Ascending aorta (tissue), 2 donors: ENCODE data around the gene ARR3. TPM values are rescaled to one million over a fixed set of nuclear protein-coding genes. Genes with fewer than 3 reads are reported as not detected.

ENCODE experiments used
- DNase-seq, 2 donors: peaks; one replicate each; pipeline ENCODE4 v3.0.0-alpha.2; 2019; ENCODE audit warnings: low spot score in 2 of 2
- H3K27ac ChIP-seq, 2 donors: fragments of 200-600 bp; sonication (generic); one replicate each; pipeline ENCODE4 v1.5.1; 2016 to 2017; ENCODE audit warnings: mild to moderate bottlenecking in 1 of 2
- H3K27me3 ChIP-seq: fragments of 200-600 bp; sonication (generic); one replicate; pipeline ENCODE4 v1.5.1; 2017
- H3K36me3 ChIP-seq, 2 donors: fragments of 200-600 bp; sonication (generic); one replicate each; pipeline ENCODE4 v1.5.1; 2016
- H3K4me1 ChIP-seq, 2 donors: fragments of 200-600 bp; sonication (generic); one replicate each; pipeline ENCODE4 v1.5.1; 2016 to 2017; ENCODE audit warnings: mild to moderate bottlenecking in 1 of 2
- H3K4me3 ChIP-seq, 2 donors: fragments of 200-600 bp; sonication (generic); one replicate each; pipeline ENCODE4 v1.5.1; 2016 to 2017; ENCODE audit warnings: mild to moderate bottlenecking in 1 of 2
- H3K9me3 ChIP-seq, 2 donors: fragments of 200-600 bp; sonication (generic); one replicate each; pipeline ENCODE4 v1.5.1; 2016
- CTCF ChIP-seq, 3 experiments: fragments of 200-600 bp in 2 of 3; fragments of 450-650 bp in 1 of 3; sonication (generic) in 2 of 3; IDR thresholded peaks; one replicate each; pipeline ENCODE4 v1.5.1; 2016 to 2019; ENCODE audit warnings: antibody characterized with exemption in 3 of 3, mild to moderate bottlenecking in 1 of 3, moderate library complexity in 1 of 3
- intact Hi-C: fragments of 100-400 bp; cut with DNase I; formaldehyde crosslinking; loops from one replicate; pipeline ENCODE4 v1.15.1; 2023
- total RNA-seq: library from RNA; depleted of rRNA; stranded (reverse); fragments of >200 nt; gene quantifications from one replicate; pipeline ENCODE4 v1.1.0, GENCODE V29; 2016

ARR3 gene
- total RNA-seq, 1 donor from 2014 or later: not detected

- Histone ChIP-seq H3K27ac (no peak overlapping the region), H3K36me3 (no peaks in the 10 kb centered on the region), H3K27me3 (no peaks in the 10 kb centered on the region), H3K9me3 (no peaks in the 10 kb centered on the region), H3K4me1 (no peaks in the 10 kb centered on the region), H3K4me3 (no peak overlapping the region)
- intact Hi-C loops: no loop called here
- no peak for DNase-seq
- TF ChIP-seq CTCF (IDR thresholded peaks at IDR 0.05): no peak
Measured at GRCh38 chrX:70280573-70280972, 12.4 kb downstream of the ARR3 start.

GRCh38 chrX:70281951-70282350, 13.8 kb downstream of the ARR3 start, which contains the start of gene RAB41:
Gene RAB41 (plus strand): TSS chrX:70282172. CDS start chrX:70282218, 46 bp downstream.
- DNase-seq: no peak
- H3K36me3 ChIP-seq: no peaks in the 10 kb centered on the region
- no peaks in the 10 kb centered on the region for H3K27me3 ChIP-seq
- no peak for TF ChIP-seq CTCF (IDR thresholded peaks at IDR 0.05)
- intact Hi-C loops: no loop called here
- no peak within 1 kb of the TSS for H3K4me3 ChIP-seq
- H3K9me3 ChIP-seq: no peaks in the 10 kb centered on the region
- H3K27ac ChIP-seq: no peak within 1 kb of the TSS
- H3K4me1 ChIP-seq: no peaks in the 10 kb centered on the region

GRCh38 chrX:70289168-70289792, 21.1 kb downstream of the ARR3 start:
- H3K4me3 ChIP-seq: peak overlapping the region; percentile 51 to 68
- intact Hi-C loops: loop anchor here (5.0 kb wide), 1 partner anchor 143 kb away; no protein-coding TSS in a partner anchor
- H3K4me1 ChIP-seq: peaks cover 4 to 5% of the 10 kb centered on the region in 2 donors
- no peak for DNase-seq
- H3K9me3 ChIP-seq: no peaks in the 10 kb centered on the region
- TF ChIP-seq CTCF (IDR thresholded peaks at IDR 0.05): no peak
- H3K27ac ChIP-seq: peak overlapping the region; percentile 66 to 77
- H3K27me3 ChIP-seq: no peaks in the 10 kb centered on the region
- H3K36me3 ChIP-seq: no peaks in the 10 kb centered on the region

GRCh38 chrX:70289793-70290770, 21.9 kb downstream of the ARR3 start, which contains the start of the genes KIF4A and PDZD11:
Gene KIF4A (plus strand): TSS chrX:70290104. CDS start chrX:70290459, 355 bp downstream.
Gene PDZD11 (minus strand): TSS chrX:70289927. CDS start chrX:70289341, 586 bp downstream.
- Histone ChIP-seq H3K4me3 (peak within 1 kb of the TSS; percentile 51 to 68), H3K36me3 (no peaks in the 10 kb centered on the region), H3K9me3 (no peaks in the 10 kb centered on the region), H3K27ac (peak within 1 kb of the TSS; percentile 66 to 77), H3K4me1 (peaks cover 4 to 5% of the 10 kb centered on the region in 2 donors), H3K27me3 (no peaks in the 10 kb centered on the region)
- TF ChIP-seq CTCF (IDR thresholded peaks at IDR 0.05): no peak
- intact Hi-C loops: loop anchor here (5.0 to 10.0 kb wide), 2 partner anchors 142 to 155 kb away; partner anchors contain the start of gene IGBP1
- peak; percentile 24 to 86 for DNase-seq

- intact Hi-C loops: loop anchor here (10.0 kb wide), 1 partner anchor 158 kb away; the partner anchor contains the start of gene IGBP1
- no peak for TF ChIP-seq CTCF (IDR thresholded peaks at IDR 0.05)
- peaks cover 4 to 5% of the 10 kb centered on the region in 2 donors for H3K4me1 ChIP-seq
- no peaks in the 10 kb centered on the region for H3K36me3 ChIP-seq
- H3K9me3 ChIP-seq: no peaks in the 10 kb centered on the region
- no peaks in the 10 kb centered on the region for H3K27me3 ChIP-seq
- H3K4me3 ChIP-seq: no peak overlapping the region
- DNase-seq: no peak
- no peak overlapping the region for H3K27ac ChIP-seq
Measured at GRCh38 chrX:70292788-70293187, 24.7 kb downstream of the ARR3 start.
